Esophagus squamous epithelium (tissue), 5 donors: ENCODE measurements around the gene OR10A3. TPM values are rescaled to one million over a fixed set of nuclear protein-coding genes. Genes with fewer than 3 reads are reported as not detected.

Experiments
- DNase-seq: peaks from one replicate; lab custom pipeline; 2025; lab: John Stamatoyannopoulos, UW
- H3K27ac ChIP-seq, 4 donors: fragments of 200-600 bp; sonication (generic); one replicate each; pipeline ENCODE4 v1.5.1; 2016 to 2019; ENCODE audit warnings: mild to moderate bottlenecking in 1 of 4
- H3K27me3 ChIP-seq, 4 donors: fragments of 200-600 bp; sonication (generic); 1 replicate in 3 of 4; 2 replicates in 1 of 4; pipeline versions ENCODE4 v1.5.1 to v1.6.0; 2017 to 2021; ENCODE audit warnings: antibody characterized with exemption in 1 of 4
- H3K36me3 ChIP-seq, 3 donors: fragments of 200-600 bp; sonication (generic); one replicate each; pipeline ENCODE4 v1.5.1; 2016 to 2019
- H3K4me1 ChIP-seq, 3 donors: fragments of 200-600 bp; sonication (generic); one replicate each; pipeline ENCODE4 v1.5.1; 2017 to 2019
- H3K4me3 ChIP-seq, 4 donors: fragments of 200-600 bp; sonication (generic); 1 replicate in 3 of 4; 2 replicates in 1 of 4; pipeline ENCODE4 v1.5.1; 2016 to 2019; ENCODE audit warnings: mild to moderate bottlenecking in 2 of 4, moderate library complexity in 1 of 4
- H3K9me3 ChIP-seq, 3 donors: fragments of 200-600 bp; sonication (generic); one replicate each; pipeline ENCODE4 v1.5.1; 2016 to 2019
- CTCF ChIP-seq, 6 experiments: fragments of 450-650 bp in 4 of 6; fragments of 200-600 bp in 2 of 6; sonication (generic) in 2 of 6; IDR thresholded peaks; one replicate each; pipeline ENCODE4 v1.5.1; 2016 to 2019; ENCODE audit warnings: antibody characterized with exemption in 6 of 6, mild to moderate bottlenecking in 4 of 6, moderate library complexity in 4 of 6
- POLR2A ChIP-seq, 4 donors: fragments of 450-650 bp; IDR thresholded peaks; one replicate each; pipeline ENCODE4 v1.6.1; 2017; ENCODE audit warnings: antibody characterized with exemption in 4 of 4, mild to moderate bottlenecking in 4 of 4, moderate library complexity in 3 of 4
- WGBS, 2 donors: methylation state at CpG; one replicate each; pipeline ENCODE4 v1.1.5; 2018; 5-methylcytosine and 5-hydroxymethylcytosine counted together
- intact Hi-C: fragments of 100-400 bp; cut with DNase I; formaldehyde crosslinking; loops from one replicate; pipeline ENCODE4 v1.15.0; 2022
- total RNA-seq, 4 donors: library from RNA; depleted of rRNA; stranded (reverse); fragments of >200 nt; gene quantifications; one replicate each; pipeline ENCODE4 v1.1.0, GENCODE V29; 2016
- donor health status: DM: yes; HTN: yes; CAD: no.

OR10A3 gene
- total RNA-seq, 4 donors from 2014 or later: not detected

- Histone ChIP-seq H3K27ac (peak overlapping the region in 1 of 4 donors; percentile 5), H3K36me3 (no peaks in the 10 kb centered on the region), H3K4me3 (no peak overlapping the region), H3K4me1 (peaks cover 0 to 18% (median 2%) of the 10 kb centered on the region in 3 donors), H3K27me3 (no peaks in the 10 kb centered on the region), H3K9me3 (no peaks in the 10 kb centered on the region)
- DNase-seq: no peak
- intact Hi-C loops: no loop called here
- TF ChIP-seq CTCF (IDR thresholded peaks at IDR 0.05) (no peak), POLR2A (IDR thresholded peaks at IDR 0.05) (no peak)
- WGBS, 2 donors: 5 to 9% methylated on average over 4 of the region's 4 CpGs
These were observed 35.0 kb downstream of the OR10A3 start for GRCh38 chr11:7906481-7906880.

GRCh38 chr11:7905961-7906429 is 35.5 kb downstream of the OR10A3 start:
- peak overlapping the region in 2 of 4 donors; percentile 5 to 6 for H3K27ac ChIP-seq
- H3K36me3 ChIP-seq: no peaks in the 10 kb centered on the region
- TF ChIP-seq CTCF (IDR thresholded peaks at IDR 0.05) (no peak), POLR2A (IDR thresholded peaks at IDR 0.05) (no peak)
- intact Hi-C loops: no loop called here
- no peak for DNase-seq
- H3K4me1 ChIP-seq: peaks cover 0 to 18% (median 2%) of the 10 kb centered on the region in 3 donors
- WGBS, 2 donors: 4 to 39% methylated on average over 3 of the region's 3 CpGs
- no peak overlapping the region for H3K4me3 ChIP-seq
- no peaks in the 10 kb centered on the region for H3K9me3 ChIP-seq
- H3K27me3 ChIP-seq: no peaks in the 10 kb centered on the region

- no peak overlapping the region for H3K4me3 ChIP-seq
- DNase-seq: no peak
These were observed 36.0 kb downstream of the OR10A3 start for GRCh38 chr11:7905549-7905948.

GRCh38 chr11:7904917-7905316 is 36.6 kb downstream of the OR10A3 start:
- no peak overlapping the region for H3K4me3 ChIP-seq
- peak overlapping the region in 2 of 4 donors; percentile 5 to 28 for H3K27ac ChIP-seq
- no peaks in the 10 kb centered on the region for H3K9me3 ChIP-seq
- peak in 1 of 6 experiments; percentile 10 for TF ChIP-seq CTCF (IDR thresholded peaks at IDR 0.05)
- TF ChIP-seq POLR2A (IDR thresholded peaks at IDR 0.05): no peak
- 25 to 74% methylated on average over 3 of the region's 3 CpGs for WGBS, 2 donors
- no peaks in the 10 kb centered on the region for H3K27me3 ChIP-seq
- intact Hi-C loops: no loop called here
- H3K36me3 ChIP-seq: no peaks in the 10 kb centered on the region
- no peak for DNase-seq
- H3K4me1 ChIP-seq: peaks cover 0 to 18% (median 2%) of the 10 kb centered on the region in 3 donors

More at GRCh38 chr11:7905549-7905948, 36.0 kb downstream of the OR10A3 start:
- Histone ChIP-seq H3K27ac (peak overlapping the region in 3 of 4 donors; percentile 5 to 28 (median 6)), H3K27me3 (no peaks in the 10 kb centered on the region), H3K4me1 (peaks cover 0 to 18% (median 2%) of the 10 kb centered on the region in 3 donors), H3K9me3 (no peaks in the 10 kb centered on the region), H3K36me3 (no peaks in the 10 kb centered on the region)
- intact Hi-C loops: no loop called here
- WGBS, 2 donors: 39 to 51% methylated on average over 7 to 9 of the region's 9 CpGs
- TF ChIP-seq CTCF (IDR thresholded peaks at IDR 0.05) (no peak), POLR2A (IDR thresholded peaks at IDR 0.05) (no peak)

GRCh38 chr11:7903940-7904339 is 37.6 kb downstream of the OR10A3 start:
- Histone ChIP-seq H3K9me3 (no peaks in the 10 kb centered on the region), H3K4me3 (no peak overlapping the region), H3K4me1 (peaks cover 0 to 18% (median 2%) of the 10 kb centered on the region in 3 donors), H3K27me3 (no peaks in the 10 kb centered on the region), H3K36me3 (no peaks in the 10 kb centered on the region), H3K27ac (no peak overlapping the region)
- 8 to 28% methylated on average over 2 of the region's 2 CpGs for WGBS, 2 donors
- no peak for DNase-seq
- intact Hi-C loops: no loop called here
- TF ChIP-seq CTCF (IDR thresholded peaks at IDR 0.05) (no peak), POLR2A (IDR thresholded peaks at IDR 0.05) (no peak)
